Activated CD4-positive, alpha-beta T cell treated with anti-CD3 and anti-CD28 coated beads for 36 hours (primary cell): ENCODE measurements around the gene DTX1. TPM values are rescaled to one million over a fixed set of nuclear protein-coding genes. Genes with fewer than 3 reads are reported as not detected.

Experiments
- ATAC-seq: fragments of 200-7000 bp; cut with Tn5 transposase; one replicate; pipeline ENCODE4 v1.10.0; 2021; ENCODE audit warnings: mild to moderate bottlenecking, moderate library complexity
- CTCF ChIA-PET: fragments of 350-600 bp; sonication (Branson Sonifier 250); formaldehyde crosslinking; loops from one replicate; lab custom pipeline; 2021; ENCODE audit warnings: antibody characterized with exemption; lab: Charles Lee
- POLR2A ChIA-PET: fragments of 350-600 bp; sonication (Branson Sonifier 250); formaldehyde crosslinking; loops from one replicate; lab custom pipeline; 2021; ENCODE audit warnings: antibody characterized with exemption, inconsistent platforms; lab: Charles Lee
- DNase-seq: peaks from one replicate; pipeline ENCODE4 v3.0.0-alpha.2; 2020
- H3K27ac Mint-ChIP-seq: one replicate; pipeline ENCODE4 v1.8.0; 2021; ENCODE audit warnings: mixed read lengths
- H3K27me3 Mint-ChIP-seq: one replicate; pipeline ENCODE4 v1.8.0; 2021; ENCODE audit warnings: mixed read lengths
- H3K36me3 Mint-ChIP-seq: one replicate; pipeline ENCODE4 v1.8.0; 2021; ENCODE audit warnings: low read depth, mixed read lengths
- H3K4me1 Mint-ChIP-seq: one replicate; pipeline ENCODE4 v1.8.0; 2021; ENCODE audit warnings: mixed read lengths
- H3K4me3 Mint-ChIP-seq: one replicate; pipeline ENCODE4 v1.8.0; 2021; ENCODE audit warnings: mild to moderate bottlenecking, moderate library complexity, mixed read lengths
- H3K9me3 Mint-ChIP-seq: one replicate; pipeline ENCODE4 v1.8.0; 2021; ENCODE audit warnings: low read depth, mixed read lengths
- intact Hi-C, 2 experiments: fragments of 100-400 bp; cut with DNase I in 1 of 2; cut with micrococcal nuclease in 1 of 2; formaldehyde crosslinking; loops; one replicate each; pipeline versions ENCODE4 v1.14.2 to v1.15.1; 2022 to 2024; cut with DNase I, micrococcal nuclease
- total RNA-seq, 2 experiments: library from RNA; stranded (reverse); gene quantifications; one replicate each; pipeline ENCODE4 v1.2.3, GENCODE V29; 2021

DTX1 gene
- total RNA-seq, 2 experiments from 2014 or later: 12.0 to 12.9 TPM

- no peaks in the 10 kb centered on the region for H3K27me3 Mint-ChIP-seq
- POLR2A ChIA-PET: no interaction called here
- no peak overlapping the region for H3K4me3 Mint-ChIP-seq
- DNase-seq (no peak), ATAC-seq (peak; percentile 36)
- no peak overlapping the region for H3K27ac Mint-ChIP-seq
- no peaks in the 10 kb centered on the region for H3K9me3 Mint-ChIP-seq
- H3K4me1 Mint-ChIP-seq: no peaks in the 10 kb centered on the region
- CTCF ChIA-PET: interaction anchor here (0.5 to 2.2 kb wide), 3 partner anchors 8 to 216 kb away, joined by 3 to 6 read pairs (median 4); no protein-coding TSS in a partner anchor
- no peaks in the 10 kb centered on the region for H3K36me3 Mint-ChIP-seq
- intact Hi-C loops: loop anchor here in 1 of 2 experiments (10.0 kb wide), 1 partner anchor 875 kb away; no protein-coding TSS in a partner anchor
Observed at GRCh38 chr12:113039911-113040445, 16.6 kb upstream of the DTX1 start.

- Mint-ChIP-seq H3K36me3 (no peaks in the 10 kb centered on the region), H3K9me3 (no peaks in the 10 kb centered on the region), H3K27ac (no peak overlapping the region), H3K27me3 (no peaks in the 10 kb centered on the region), H3K4me1 (no peaks in the 10 kb centered on the region), H3K4me3 (no peak overlapping the region)
- ChIA-PET POLR2A (no interaction called here), CTCF (interaction anchor here (1.0 kb wide), 1 partner anchor 112 kb away, joined by 3 read pairs; no protein-coding TSS in a partner anchor)
- intact Hi-C loops: loop anchor here in 1 of 2 experiments (10.0 kb wide), 1 partner anchor 874 kb away; no protein-coding TSS in a partner anchor
- ATAC-seq (no peak), DNase-seq (no peak)
Observed at GRCh38 chr12:113040722-113041171, 15.8 kb upstream of the DTX1 start.

GRCh38 chr12:113041560-113041959 lies 15.0 kb upstream of the DTX1 start:
- Mint-ChIP-seq H3K4me3 (no peak overlapping the region), H3K27ac (no peak overlapping the region), H3K9me3 (no peaks in the 10 kb centered on the region), H3K27me3 (no peaks in the 10 kb centered on the region), H3K4me1 (no peaks in the 10 kb centered on the region), H3K36me3 (no peaks in the 10 kb centered on the region)
- ChIA-PET POLR2A (no interaction called here), CTCF (no interaction called here)
- ATAC-seq: no peak
- intact Hi-C loops: loop anchor here in 1 of 2 experiments (10.0 kb wide), 1 partner anchor 873 kb away; no protein-coding TSS in a partner anchor
- no peak for DNase-seq

- ATAC-seq (no peak), DNase-seq (no peak)
- Mint-ChIP-seq H3K4me3 (no peak overlapping the region), H3K4me1 (no peaks in the 10 kb centered on the region), H3K27ac (no peak overlapping the region), H3K9me3 (no peaks in the 10 kb centered on the region), H3K27me3 (no peaks in the 10 kb centered on the region), H3K36me3 (no peaks in the 10 kb centered on the region)
- ChIA-PET POLR2A (no interaction called here), CTCF (interaction anchor here (0.6 to 1.1 kb wide), 2 partner anchors 11 to 50 kb away, joined by 3 read pairs; no protein-coding TSS in a partner anchor)
- intact Hi-C loops: loop anchor here in 1 of 2 experiments (10.0 kb wide), 1 partner anchor 872 kb away; no protein-coding TSS in a partner anchor
Observed at GRCh38 chr12:113043240-113043639, 13.3 kb upstream of the DTX1 start.

- POLR2A ChIA-PET: interaction anchor here (0.6 kb wide), 1 partner anchor 16 kb away, joined by 3 read pairs; no protein-coding TSS in a partner anchor
- no peak for ATAC-seq
- no peaks in the 10 kb centered on the region for H3K36me3 Mint-ChIP-seq
- H3K4me3 Mint-ChIP-seq: no peak overlapping the region
- intact Hi-C loops: loop anchor here in 1 of 2 experiments (10.0 kb wide), 1 partner anchor 870 kb away; no protein-coding TSS in a partner anchor
- CTCF ChIA-PET: interaction anchor here (0.7 to 1.1 kb wide), 2 partner anchors 52 to 609 kb away, joined by 3 read pairs; no protein-coding TSS in a partner anchor
- H3K4me1 Mint-ChIP-seq: peaks cover 8% of the 10 kb centered on the region
- no peaks in the 10 kb centered on the region for H3K27me3 Mint-ChIP-seq
- H3K9me3 Mint-ChIP-seq: no peaks in the 10 kb centered on the region
- H3K27ac Mint-ChIP-seq: no peak overlapping the region
- no peak for DNase-seq
Observed at GRCh38 chr12:113044516-113044915, 12.0 kb upstream of the DTX1 start.

- POLR2A ChIA-PET: interaction anchor here (0.9 kb wide), 1 partner anchor 125 kb away, joined by 5 read pairs; no protein-coding TSS in a partner anchor
Observed at GRCh38 chr12:113048716-113049127, 7.8 kb upstream of the DTX1 start.

GRCh38 chr12:113049976-113050742 lies 6.4 kb upstream of the DTX1 start:
- ATAC-seq: no peak
- Mint-ChIP-seq H3K36me3 (no peaks in the 10 kb centered on the region), H3K4me1 (peaks cover 25% of the 10 kb centered on the region), H3K27ac (peak overlapping the region; percentile 7), H3K9me3 (no peaks in the 10 kb centered on the region), H3K4me3 (no peak overlapping the region), H3K27me3 (no peaks in the 10 kb centered on the region)
- CTCF ChIA-PET: interaction anchor here (1.3 to 2.8 kb wide), 8 partner anchors 46 to 158 kb away, joined by 3 to 30 read pairs (median 6); no protein-coding TSS in a partner anchor
- no peak for DNase-seq
- POLR2A ChIA-PET: no interaction called here
- intact Hi-C loops: loop anchor here in 1 of 2 experiments (10.0 kb wide), 1 partner anchor 865 kb away; no protein-coding TSS in a partner anchor

More at GRCh38 chr12:113048716-113049127, 7.8 kb upstream of the DTX1 start:
- Mint-ChIP-seq H3K4me1 (peaks cover 21% of the 10 kb centered on the region), H3K27me3 (no peaks in the 10 kb centered on the region), H3K4me3 (no peak overlapping the region), H3K36me3 (no peaks in the 10 kb centered on the region), H3K27ac (no peak overlapping the region), H3K9me3 (no peaks in the 10 kb centered on the region)
- DNase-seq (peak; percentile 78), ATAC-seq (peak; percentile 88)
- intact Hi-C loops: loop anchor here (1.0 to 10.0 kb wide), 6 partner anchors 50 to 866 kb away; partner anchors contain the start of genes RASAL1 (in 1 of the 2) and SDSL (in 1 of the 2)
- CTCF ChIA-PET: interaction anchor here (0.6 to 2.8 kb wide), 41 partner anchors 8 to 1492 kb away, joined by 3 to 30 read pairs (median 4); partner anchors contain the start of gene DTX1

- Mint-ChIP-seq H3K9me3 (no peaks in the 10 kb centered on the region), H3K4me3 (no peak overlapping the region), H3K27ac (no peak overlapping the region), H3K4me1 (peaks cover 27% of the 10 kb centered on the region), H3K27me3 (no peaks in the 10 kb centered on the region), H3K36me3 (no peaks in the 10 kb centered on the region)
- ChIA-PET POLR2A (no interaction called here), CTCF (interaction anchor here (0.6 to 2.4 kb wide), 4 partner anchors 57 to 123 kb away, joined by 3 to 8 read pairs (median 4); no protein-coding TSS in a partner anchor)
- intact Hi-C loops: no loop called here
- DNase-seq: no peak
- no peak for ATAC-seq
Observed at GRCh38 chr12:113050795-113051194, 5.7 kb upstream of the DTX1 start.

GRCh38 chr12:113051759-113052158 lies 4.8 kb upstream of the DTX1 start:
- CTCF ChIA-PET: interaction anchor here (0.6 to 2.4 kb wide), 3 partner anchors 68 to 664 kb away, joined by 3 to 8 read pairs (median 3); no protein-coding TSS in a partner anchor
- intact Hi-C loops: no loop called here
- ATAC-seq: no peak

GRCh38 chr12:113052326-113052725 lies 4.2 kb upstream of the DTX1 start:
- CTCF ChIA-PET: interaction anchor here (0.6 to 2.4 kb wide), 4 partner anchors 122 to 665 kb away, joined by 3 to 8 read pairs (median 5); no protein-coding TSS in a partner anchor
- H3K4me1 Mint-ChIP-seq: peaks cover 31% of the 10 kb centered on the region
- DNase-seq (no peak), ATAC-seq (no peak)
- POLR2A ChIA-PET: no interaction called here
- H3K27me3 Mint-ChIP-seq: no peaks in the 10 kb centered on the region
- intact Hi-C loops: no loop called here
- H3K4me3 Mint-ChIP-seq: no peak overlapping the region
- H3K9me3 Mint-ChIP-seq: no peaks in the 10 kb centered on the region
- H3K27ac Mint-ChIP-seq: no peak overlapping the region
- no peaks in the 10 kb centered on the region for H3K36me3 Mint-ChIP-seq

More at GRCh38 chr12:113051759-113052158, 4.8 kb upstream of the DTX1 start:
- DNase-seq: no peak
- POLR2A ChIA-PET: no interaction called here
- Mint-ChIP-seq H3K4me3 (no peak overlapping the region), H3K27ac (no peak overlapping the region), H3K36me3 (no peaks in the 10 kb centered on the region), H3K4me1 (peaks cover 31% of the 10 kb centered on the region), H3K27me3 (no peaks in the 10 kb centered on the region), H3K9me3 (no peaks in the 10 kb centered on the region)
